T-helper 22 cell (primary cell): Measurements from ENCODE around the gene ARHGAP23.
"Not testable (repeated sequence)": the region's sequence is repeated elsewhere in the genome, so short reads cannot be mapped to it uniquely, and the experiment has no call there.

ENCODE experiments used
- DNase-seq: peaks from one replicate; pipeline ENCODE4 v3.0.0-alpha.2; 2020; ENCODE audit warnings: low read depth

Gene ARHGAP23

DNA sequence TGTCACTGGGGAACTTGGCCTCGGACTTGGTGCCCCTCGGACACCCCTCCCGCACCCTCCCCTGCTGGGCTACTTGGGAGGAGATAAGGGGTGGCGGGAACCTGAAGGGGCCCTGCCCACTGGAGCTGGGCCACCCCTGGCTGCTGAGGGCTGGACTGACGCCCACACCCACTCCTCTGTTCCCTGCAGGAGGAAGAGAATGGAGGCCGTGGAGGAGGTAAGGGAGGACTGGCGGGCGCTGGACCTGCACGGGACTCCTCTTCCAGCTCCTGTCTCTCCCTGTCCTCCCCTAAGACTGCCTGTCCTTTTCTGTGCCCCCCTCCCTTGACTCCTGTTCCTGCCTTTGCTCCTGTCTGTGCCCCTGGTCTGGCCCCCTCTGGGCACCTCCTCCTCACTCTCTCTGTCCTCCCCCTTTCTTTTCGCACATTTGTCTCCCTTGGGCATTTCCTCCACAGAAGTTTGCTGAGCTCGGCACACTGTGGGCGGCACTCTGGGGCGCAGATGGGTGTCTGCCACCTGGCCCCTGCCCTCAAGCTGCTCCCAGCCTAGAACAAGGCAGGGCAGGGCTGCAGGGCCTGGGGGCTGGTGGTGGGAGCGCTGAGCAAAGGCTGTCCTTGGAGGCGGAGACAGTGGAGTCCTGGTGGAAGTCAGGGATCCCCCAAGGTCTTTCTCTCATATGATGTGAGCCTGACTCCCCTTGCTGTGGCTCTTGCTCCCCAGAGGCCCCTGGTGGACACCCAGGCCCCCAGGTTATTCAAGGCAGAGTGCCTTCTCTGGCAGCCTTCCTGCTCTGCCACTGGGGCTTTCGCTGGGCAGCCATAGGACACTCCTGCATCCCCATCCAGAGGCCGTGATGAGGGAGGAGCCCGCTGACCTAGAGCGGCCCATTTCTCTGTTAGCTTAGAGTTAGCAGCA lies 32.7 kb downstream of the ARHGAP23 start:
- no peak for DNase-seq

DNA sequence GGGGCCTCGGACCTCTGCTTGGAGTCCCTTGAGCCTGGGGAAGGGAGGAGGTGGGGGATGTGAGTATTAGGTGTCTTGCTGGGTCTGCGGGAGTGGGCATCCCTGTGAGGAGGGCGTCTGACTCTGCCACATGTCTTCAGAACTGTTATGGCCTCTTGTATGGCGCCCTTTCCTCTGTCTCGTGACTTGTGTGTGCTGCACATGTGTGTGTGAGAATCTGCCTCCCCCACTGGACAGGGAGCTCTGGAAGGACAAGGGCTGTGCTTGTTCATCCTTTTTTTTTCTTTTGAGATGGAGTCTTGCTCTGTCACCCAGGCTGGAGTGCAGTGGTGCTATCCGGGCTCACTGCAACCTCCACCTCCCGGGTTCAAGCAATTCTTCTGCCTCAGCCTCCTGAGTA lies 33.4 kb downstream of the ARHGAP23 start:
- no peak for DNase-seq

- no peak for DNase-seq
Observed at GRCh38 chr17:38463451-38463858, 35.2 kb downstream of the ARHGAP23 start.

- no peak for DNase-seq
Observed at GRCh38 chr17:38464251-38464722, 36.0 kb downstream of the ARHGAP23 start.

DNA sequence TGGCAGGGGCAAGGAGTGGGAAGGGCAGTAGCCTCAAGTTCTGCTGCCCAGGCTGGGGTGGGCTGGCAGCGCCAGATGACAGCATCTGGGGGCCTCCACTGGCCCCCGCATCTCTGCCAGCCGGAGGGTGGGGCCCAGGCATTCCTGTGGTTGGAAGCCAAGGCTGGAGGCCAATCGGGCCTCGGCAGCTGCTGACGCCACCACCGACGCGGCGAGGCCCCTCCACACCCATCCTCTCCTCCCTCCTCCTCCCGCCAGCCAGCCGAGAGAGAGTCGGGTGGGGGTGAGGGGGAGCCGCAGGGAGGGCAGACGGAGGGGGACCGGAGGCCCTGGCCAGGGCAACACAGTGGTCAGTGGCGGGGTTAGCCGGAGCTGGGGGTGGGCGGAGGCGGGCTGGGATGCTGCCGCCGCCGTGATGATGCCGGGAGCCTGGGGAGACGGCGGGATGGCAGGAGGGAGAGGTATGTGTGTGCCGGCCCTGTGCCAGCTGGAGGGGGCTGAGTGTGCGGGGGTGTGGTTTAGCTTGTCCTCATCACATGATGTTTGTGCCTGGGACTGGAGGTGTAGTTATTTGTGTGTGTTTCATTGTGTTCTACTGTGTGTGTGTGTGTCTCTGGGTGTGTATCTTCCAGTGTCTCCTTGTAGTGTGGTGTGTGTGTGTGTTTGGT lies 36.6 kb downstream of the ARHGAP23 start:
- no peak for DNase-seq

- no peak for DNase-seq
Observed at GRCh38 chr17:38465391-38466345, 37.4 kb downstream of the ARHGAP23 start.

- DNase-seq = no peak
Observed at GRCh38 chr17:38466346-38467315, 38.4 kb downstream of the ARHGAP23 start.

GRCh38 chr17:38467491-38467890 lies 39.2 kb downstream of the ARHGAP23 start:
- no peak for DNase-seq

GRCh38 chr17:38469875-38470274 lies 41.6 kb downstream of the ARHGAP23 start:
- DNase-seq = no peak

DNA sequence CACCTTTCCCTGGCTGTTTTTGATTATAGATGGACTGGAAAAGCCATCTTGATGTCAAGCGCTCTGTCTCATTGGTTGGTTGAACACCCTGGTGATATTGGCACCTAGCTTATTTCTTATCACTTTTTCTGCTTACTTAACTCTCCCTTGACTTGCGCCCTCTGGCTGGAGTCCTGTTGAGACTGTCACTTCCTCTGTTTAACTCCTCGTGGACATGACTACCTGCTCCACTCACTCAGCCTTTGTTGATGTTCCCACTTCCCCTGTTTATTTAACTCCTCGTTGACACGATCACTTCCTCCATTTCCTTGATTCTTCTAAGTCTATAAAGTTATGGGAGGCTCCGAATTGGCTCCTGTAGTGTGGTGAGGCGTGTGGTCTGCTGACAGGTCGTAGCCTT lies 43.0 kb downstream of the ARHGAP23 start:
- not testable (repeated sequence) for DNase-seq

DNA sequence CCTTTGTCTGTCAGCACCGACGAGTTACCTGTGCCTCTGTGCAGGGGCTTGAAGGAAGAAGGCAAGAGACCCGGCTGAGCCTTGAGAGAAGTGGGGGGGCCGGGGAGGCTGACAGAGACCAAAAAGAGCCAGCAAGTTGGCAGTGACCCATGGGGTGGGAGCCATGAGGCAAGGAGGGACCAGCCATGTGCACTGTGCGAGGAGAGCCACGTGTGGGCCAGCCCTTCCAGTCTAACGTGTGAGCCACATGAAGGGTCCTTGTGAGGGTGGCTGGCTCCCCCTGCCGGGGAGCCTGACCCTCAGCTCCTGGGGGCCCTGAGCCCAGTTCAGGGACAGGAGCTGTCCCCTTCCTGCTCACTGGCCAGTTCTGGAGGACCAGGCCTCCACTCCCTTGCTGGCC lies 46.4 kb downstream of the ARHGAP23 start:
- not testable (repeated sequence) for DNase-seq

- DNase-seq = no peak
Observed at GRCh38 chr17:38476549-38476948, 48.3 kb downstream of the ARHGAP23 start.

DNA sequence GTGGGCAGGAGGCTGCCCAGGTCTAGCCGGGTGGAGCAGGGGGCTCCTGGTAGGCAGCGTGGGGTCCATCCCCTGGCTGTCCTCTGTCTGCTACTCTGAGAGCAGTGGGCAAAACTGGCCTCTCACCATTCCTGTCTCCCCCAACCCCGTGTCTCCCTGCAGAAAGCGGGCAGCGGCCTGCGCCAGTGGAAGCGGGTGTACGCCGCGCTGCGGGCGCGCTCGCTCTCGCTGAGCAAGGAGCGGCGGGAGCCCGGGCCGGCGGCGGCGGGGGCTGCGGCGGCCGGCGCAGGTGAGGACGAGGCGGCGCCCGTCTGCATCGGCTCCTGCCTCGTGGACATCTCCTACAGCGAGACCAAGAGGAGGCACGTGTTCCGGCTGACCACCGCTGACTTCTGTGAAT lies 49.2 kb downstream of the ARHGAP23 start:
- not testable (repeated sequence) for DNase-seq

GRCh38 chr17:38477951-38478350 lies 49.7 kb downstream of the ARHGAP23 start:
- not testable (repeated sequence) for DNase-seq

- not testable (repeated sequence) for DNase-seq
Observed at GRCh38 chr17:38478667-38479066, 50.4 kb downstream of the ARHGAP23 start.

- DNase-seq = not testable (repeated sequence)
Observed at GRCh38 chr17:38482039-38482699, 53.9 kb downstream of the ARHGAP23 start.

GRCh38 chr17:38482700-38483043 lies 54.4 kb downstream of the ARHGAP23 start:
- DNase-seq = not testable (repeated sequence)

GRCh38 chr17:38484242-38485145 lies 56.2 kb downstream of the ARHGAP23 start:
- DNase-seq = not testable (repeated sequence)

- no peak for DNase-seq
Observed at GRCh38 chr17:38485146-38485468, 56.8 kb downstream of the ARHGAP23 start.
